Glomerular endothelial cell (primary cell): ENCODE data around the gene TGOLN2. TPM values are rescaled to one million over a fixed set of nuclear protein-coding genes. Genes with fewer than 3 reads are reported as not detected.
"Not testable (repeated sequence)": the region's sequence is repeated elsewhere in the genome, so short reads cannot be mapped to it uniquely, and the experiment has no call there.

Experiments used
- DNase-seq: peaks from one replicate; pipeline ENCODE4 v3.0.0-alpha.2; 2011; ENCODE audit warnings: low read depth, low spot score; ENCODE audit errors: extremely low read depth
- total RNA-seq: library from RNA; depleted of rRNA; stranded (reverse); fragments of >200 nt; gene quantifications from 2 replicates; pipeline ENCODE4 v1.2.3, GENCODE V29; 2015

Gene TGOLN2
- total RNA-seq, 1 donor from 2014 or later = 231 TPM

DNA sequence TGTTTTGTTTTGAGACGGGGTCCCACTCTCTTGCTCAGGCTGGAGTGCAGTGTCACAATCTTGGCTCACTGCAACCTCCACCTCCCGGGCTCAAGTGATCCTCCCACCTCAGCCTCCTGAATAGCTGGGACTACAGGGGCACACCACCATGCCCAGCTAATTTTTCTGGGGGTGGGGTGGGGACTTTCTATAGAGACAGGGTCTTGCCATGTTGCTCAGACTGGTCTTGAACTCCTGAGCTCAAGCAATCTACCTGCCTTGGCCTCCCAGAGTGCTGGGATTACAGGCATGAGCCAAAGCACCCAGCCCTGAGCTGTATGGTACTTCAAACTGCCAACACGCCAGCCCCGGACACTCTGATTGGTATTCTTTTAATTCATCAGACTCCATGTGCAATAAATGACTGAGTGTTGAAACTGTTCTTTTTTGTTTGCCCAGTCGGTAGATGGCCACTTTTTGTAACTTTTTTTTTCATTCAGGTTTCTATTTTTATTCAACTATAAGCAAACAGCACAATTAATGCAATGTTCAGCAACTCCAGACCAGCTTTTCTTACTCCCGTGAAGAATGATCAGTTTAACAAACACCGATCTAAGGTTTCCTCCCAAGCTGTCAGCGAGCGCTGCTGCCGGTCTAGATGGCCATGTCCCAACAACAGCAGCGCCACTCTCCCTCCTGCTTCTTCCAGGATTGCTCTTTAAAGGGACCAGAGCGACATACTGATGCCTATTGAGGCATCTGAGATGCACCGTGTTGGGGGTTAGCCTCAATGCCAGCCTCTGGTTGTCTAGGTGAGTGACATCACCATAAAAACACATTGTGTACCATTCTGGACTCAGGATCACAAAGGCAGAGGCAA is 12.5 kb upstream of the TGOLN2 start:
- no peak for DNase-seq

DNA sequence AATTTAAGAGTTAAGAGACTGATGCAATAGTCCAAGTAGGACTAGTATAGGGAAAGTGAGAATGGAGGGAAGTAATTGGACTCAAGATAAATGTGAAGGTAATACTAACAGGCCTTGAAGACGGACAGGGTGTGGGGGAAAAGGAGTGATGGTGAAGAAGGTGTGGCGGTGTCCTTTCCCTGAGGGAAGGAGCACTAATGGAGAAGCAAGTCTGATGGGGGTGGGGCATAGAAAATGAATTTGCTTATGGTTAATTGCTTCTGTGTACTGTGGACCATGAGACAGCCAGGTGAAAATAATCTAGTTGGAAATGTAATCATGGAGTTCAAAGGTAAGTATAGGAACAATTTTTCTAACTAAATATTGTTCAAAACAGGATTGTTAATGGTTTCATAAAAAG is 7.1 kb upstream of the TGOLN2 start:
- no peak for DNase-seq

DNA sequence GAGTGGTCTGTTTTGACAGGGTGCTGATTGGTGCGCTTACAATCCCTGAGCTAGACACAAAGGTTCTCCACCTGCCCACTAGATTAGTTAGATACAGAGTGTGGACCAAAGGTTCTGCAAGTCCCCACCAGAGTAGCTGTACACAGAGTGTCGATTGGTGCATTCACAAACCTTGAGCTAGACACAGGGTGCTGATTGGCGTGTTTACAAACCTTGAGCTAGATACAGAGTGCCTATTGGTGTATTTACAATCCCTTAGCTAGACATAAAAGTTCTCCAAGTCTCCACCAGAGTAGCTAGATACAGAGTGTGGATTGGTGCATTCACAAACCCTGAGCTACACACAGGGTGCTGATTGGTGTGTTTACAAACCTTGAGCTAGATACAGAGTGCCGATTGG is 6.1 kb upstream of the TGOLN2 start:
- DNase-seq = not testable (repeated sequence)

DNA sequence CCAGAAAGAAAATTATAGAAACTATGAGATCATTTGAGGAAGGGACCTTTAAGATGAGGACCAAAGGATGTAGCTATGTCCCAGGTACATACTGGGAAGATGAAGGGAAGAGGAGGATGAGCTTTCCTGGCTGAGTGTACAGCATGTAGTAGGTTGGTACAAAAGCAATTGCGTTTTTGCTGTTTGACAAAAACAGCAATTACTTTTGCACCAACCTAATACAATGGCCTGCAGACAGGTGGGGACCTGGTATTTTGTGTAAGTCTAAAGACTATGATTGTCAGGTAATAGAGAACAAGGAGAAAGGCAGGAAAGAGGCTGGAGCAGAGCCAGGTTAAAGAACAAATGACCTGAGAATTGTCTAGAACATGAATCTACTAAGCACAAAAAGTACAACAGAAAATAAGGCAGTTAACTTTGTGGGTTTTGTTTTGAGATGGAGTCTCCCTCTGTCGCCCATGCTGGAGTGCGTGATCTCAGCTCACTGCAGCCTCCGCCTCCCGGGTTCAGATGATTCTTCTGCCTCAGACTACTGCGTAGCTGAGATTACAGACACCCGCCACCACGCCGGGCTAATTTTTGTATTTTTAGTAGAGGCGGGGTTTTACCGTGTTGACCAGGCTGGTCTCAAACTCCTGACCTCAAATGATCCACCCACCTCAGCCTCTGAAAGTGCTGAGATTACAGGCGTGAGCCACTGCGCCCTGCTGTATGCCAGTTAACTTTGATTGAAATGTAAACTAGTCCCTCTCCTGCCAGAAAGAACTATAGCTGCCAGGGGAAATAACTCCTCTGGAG is 3.2 kb upstream of the TGOLN2 start:
- no peak for DNase-seq

DNA sequence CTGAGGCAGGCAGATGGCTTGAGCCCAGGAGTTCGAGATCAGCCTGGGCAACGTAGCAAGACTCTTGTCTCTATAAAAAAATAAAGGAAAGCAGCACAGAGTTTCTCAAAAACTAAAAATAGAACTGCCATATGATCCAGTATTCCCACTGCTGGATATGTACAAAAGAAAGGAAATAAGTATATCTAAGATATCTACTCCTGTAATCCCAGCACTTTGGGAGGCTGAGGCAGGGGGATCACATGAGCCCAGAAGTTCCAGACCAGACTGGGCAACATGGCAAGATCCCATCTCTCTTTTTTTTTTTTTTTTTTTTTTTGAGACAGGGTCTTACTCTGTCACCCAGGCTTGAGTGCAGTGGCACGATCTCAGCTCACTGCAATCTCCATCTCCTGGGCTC is 1.9 kb upstream of the TGOLN2 start:
- not testable (repeated sequence) for DNase-seq

DNA sequence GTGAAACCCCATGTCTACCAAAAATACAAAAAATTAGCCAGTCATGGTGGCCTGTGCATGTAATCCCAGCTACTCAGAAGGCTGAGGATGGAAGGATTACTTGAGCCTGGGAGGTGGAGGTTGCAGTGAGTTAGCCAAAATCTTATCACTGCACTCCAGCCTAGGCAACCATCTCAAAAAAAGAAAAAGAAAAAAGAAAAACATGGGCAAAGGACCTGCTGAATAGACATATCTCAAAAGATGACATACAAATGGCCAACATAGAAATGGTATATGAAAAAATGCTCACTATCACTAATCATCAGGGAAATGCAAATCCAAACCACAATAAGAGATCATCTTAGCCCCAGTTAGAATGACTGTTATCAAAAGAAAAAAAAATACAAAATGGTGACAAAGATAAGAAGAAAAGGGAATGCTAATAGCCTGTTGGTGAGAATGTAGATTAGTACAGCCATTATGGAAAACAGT is 1.4 kb upstream of the TGOLN2 start:
- no peak for DNase-seq

DNA sequence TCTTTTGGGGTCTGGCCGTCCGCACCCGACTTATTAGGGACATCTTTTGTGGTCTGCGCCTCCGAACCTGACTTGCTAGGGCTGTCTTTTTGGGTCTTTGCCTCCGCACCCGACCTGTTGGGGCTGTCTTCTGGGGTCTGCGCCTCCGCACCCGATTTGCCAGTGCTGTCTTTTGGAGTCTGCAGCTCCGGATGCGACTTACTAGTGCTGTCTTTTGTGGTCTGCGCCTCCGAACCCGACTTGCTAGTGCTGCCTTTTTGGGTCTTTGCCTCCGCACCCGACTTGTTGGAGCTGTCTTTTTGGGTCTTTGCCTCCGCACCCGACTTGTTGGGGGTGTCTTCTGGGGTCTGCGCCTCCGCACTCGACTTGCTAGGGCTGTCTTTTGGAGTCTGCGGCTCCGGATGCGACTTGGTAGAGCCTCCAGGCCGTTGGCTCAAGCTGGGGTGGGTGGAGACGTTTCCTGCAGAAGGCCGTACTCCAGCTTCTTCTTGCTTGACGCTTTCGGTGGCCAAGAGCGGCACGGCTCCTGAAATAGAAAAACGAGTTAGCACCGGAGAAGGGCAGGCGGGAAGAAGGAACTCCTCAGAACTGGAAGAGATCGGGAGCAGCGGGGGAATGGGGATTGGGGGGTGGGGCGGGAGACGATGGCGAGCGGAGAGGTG is 498 bp downstream of the TGOLN2 start:
- no peak for DNase-seq

DNA sequence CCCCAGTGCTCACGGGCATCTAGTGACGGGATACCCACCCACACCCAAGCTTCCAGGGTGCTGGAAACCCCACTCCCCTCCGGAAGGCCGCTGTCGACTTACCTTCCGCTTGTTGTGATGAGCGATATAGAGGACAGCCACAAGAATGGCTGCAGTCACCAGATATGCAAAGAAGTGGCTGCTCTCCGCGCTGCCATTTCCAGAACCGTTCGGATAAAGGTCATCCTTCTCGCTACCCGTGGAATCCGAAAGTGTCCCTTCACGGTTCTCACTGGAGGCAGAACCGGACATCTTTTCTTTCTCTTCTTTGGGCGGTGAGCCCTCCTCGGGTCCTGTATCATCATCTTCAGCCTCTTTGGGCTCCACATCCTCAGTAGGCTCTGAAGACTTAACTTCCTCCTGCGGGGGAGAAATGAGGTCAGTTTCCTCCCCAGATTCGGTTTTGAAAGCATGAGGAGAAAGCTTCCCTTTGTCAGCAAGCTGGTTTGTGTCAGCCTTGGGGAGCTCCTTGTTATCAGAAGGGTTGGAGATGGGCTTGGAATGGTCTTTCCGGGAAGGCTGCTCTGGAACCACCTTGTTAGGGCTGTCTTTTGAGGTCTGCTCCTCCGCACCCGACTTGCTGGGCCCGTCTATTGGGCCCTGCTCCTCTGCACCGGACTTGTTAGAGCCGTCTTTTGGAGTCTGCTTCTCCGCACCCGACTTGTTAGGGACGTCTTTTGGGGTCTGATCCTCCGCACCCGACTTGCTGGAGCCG is 1.2 kb downstream of the TGOLN2 start:
- DNase-seq = no peak

DNA sequence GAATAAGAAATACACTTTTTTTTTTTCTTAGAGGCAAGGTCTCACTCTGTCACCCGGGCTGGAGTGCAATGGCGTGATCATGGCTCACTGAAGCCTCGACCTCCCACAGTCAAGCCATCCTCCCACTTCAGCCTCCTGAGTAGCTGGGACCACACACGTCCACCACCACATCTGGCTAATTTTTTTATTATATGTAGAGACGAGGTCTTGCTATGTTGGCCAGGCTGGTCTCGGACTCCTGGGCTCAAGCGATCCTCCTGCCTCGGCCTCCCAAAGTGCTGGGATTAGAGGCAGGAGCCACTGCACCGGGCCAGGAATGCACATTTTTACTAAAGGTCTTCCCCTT is 2.4 kb downstream of the TGOLN2 start:
- DNase-seq = no peak

DNA sequence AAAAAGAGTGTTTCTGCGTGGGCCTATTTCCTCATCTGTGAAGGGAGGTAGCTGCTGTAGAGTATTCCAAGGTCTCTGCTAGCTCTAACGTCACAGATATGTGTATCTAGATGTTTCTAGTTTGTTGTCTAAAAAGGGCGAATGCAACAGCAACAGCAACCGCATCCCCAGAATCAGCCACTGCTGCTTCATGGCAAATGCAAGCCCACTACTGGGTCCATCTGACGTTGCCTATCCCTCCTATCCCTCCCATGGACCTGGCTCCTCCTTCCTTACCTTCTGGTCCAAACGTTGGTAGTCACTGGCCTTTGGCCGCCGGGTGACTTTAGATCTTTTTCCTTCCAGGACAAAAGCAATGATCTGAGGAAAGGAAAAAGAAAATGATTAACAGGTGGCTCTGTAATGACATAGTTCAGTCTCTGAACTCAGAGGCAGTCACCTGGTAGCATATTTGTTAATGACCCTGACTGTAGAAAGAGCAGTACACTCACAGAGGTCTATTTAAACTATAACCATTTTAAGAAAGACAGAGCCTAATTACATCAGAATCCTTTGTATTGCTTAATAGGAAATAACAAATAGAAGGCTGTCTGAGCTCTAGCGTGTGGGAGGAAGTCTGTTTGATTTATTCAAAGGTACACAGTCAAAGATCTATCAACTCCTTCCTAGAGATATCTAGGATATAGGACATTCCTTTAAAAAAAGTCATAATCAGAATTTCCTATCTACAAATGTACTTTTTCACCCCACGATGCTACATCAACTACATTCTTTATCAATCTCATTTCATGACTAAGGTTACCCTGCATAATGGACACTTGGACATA is 2.9 kb downstream of the TGOLN2 start:
- peak; percentile 37 for DNase-seq

DNA sequence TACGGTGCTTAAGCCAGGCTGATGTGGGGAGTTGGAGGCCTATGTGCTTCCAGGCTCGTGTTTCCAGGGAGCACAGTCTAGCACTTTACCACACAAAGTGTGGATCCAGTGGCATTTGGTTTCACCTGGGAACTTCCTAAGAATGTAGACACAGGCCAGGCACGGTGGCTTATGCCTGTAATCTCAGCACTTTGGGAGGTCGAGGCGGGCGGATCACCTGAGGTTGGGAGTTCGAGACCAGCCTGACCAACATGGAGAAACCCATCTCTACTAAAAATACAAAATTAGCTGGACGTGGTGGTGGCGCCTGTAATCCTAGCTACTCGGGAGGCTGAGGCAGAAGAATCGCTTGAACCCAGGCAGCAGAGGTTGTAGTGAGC is 3.8 kb downstream of the TGOLN2 start:
- DNase-seq = not testable (repeated sequence)

DNA sequence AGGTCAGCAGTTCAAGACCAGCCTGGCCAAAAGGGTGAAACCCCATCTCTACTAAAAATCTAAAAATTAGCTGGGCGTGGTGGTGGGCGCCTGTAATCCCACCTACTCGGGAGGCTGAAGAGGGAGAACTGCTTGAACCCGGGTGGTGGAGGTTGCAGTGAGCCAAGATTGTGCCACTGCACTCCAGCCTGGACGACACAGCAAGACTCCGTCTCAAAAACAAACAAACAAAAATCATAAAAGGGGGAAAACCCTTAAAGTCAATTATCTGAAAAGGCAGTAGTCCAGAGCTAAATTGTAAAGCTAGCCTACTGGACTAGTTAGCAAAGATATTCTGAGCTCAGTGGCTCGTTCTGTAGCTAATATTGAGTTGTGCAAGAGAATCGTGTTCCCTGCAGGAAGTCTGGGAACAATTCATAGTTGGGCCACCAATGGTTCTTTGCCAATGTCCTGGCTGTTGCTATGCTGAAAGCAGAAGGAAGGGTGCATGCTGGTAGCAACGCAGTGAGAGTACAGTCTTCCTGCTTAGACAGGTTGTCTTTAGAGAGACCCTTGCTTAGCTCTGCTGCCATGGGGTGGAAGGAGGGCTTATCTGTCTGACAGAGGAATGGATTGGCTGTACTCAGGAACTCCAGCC is 4.3 kb downstream of the TGOLN2 start:
- no peak for DNase-seq

DNA sequence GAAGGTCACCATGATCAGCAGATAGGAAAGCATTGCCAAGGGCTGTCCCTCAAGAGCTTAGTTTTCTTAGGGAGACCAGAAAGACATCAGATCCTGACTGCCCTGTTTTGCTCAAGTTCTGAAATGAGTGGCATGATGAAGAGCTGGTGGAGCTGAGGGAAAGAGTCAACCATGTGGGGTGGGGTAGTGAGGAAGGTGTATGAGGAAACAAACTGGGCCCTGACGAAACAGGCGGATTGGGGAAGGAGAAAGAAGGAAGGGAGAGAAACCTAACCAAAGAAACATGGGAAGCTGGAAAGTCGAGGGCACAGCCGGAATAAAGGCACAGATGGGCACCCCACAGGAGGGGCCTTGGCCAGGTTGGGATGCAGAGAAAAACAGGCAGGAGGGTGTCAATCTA is 8.0 kb downstream of the TGOLN2 start:
- DNase-seq = no peak

DNA sequence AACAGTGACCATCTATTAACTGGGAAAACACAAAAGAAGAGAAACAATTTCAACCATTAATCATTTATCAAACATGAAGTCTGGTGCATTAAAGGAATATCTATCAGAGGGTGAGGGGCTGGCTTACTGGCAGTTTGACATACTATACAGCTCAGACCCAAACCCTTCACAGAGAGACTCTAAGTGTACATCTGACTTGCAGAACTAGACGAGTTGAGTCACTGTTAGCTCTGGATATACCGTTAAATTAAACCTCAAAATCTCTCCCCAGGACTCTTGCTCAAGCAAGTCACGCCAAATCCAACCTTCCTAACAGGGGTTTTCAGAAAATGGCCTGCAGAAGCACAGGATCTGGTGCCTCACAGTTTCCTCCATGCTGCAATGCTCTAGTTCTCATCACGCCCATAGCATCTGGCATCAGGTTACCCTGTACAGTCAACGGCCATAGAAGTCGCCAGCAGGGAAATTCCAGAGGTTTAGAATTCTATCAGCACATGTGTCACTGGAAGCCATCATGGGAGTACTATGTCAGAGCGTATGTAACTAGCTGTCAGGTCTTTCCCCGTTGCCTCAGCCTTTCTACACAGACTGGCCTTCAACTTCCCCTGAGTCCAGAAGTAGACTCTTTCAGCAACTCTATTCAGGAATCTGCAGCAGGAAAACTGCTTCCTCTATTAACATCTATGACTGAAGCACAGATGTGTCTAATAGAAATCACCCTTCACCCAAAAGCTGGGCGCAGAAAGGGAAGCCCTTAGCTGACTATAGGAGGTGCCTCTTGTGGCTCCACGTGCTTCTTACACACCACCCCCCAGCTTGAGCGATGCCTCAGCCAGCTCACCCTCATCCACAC is 9.3 kb downstream of the TGOLN2 start:
- no peak for DNase-seq

DNA sequence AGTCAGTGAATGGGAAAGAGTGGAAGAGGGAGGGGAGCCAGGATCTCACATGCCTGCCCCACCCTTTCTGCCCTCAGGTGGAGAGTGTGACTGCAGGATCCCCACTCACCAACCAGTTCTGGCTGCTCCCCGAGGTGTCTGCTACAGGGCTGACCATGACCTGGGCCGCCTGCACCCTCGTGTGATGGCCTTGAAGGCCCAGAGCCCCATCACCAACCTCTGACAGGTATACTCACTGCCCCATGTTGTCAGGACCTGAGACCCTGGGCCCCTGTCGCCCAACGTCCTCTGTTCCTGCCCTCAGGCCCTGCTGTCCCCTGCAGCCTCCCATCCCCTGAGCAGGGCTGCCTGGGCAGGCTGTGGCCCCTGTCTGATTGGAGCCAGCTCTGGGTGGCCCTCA is 11.9 kb downstream of the TGOLN2 start:
- DNase-seq = not testable (repeated sequence)

DNA sequence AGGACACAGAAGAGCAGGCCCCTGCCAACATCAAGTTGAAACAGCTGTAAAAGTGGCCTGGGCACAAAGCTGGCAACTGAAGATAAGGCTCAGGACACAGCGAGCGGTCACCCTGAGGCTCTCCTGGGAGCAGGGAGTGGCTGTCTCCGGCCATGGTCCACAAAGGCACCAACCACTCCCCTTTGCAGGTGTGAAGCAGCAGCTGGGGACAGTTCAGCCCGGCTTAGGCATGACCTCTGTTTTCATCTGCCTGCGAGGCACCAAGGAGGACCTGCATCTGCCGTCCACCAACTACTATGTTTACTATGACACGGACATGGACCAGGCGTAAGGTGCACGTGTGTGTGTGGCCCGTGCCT is 12.9 kb downstream of the TGOLN2 start:
- DNase-seq = no peak

DNA sequence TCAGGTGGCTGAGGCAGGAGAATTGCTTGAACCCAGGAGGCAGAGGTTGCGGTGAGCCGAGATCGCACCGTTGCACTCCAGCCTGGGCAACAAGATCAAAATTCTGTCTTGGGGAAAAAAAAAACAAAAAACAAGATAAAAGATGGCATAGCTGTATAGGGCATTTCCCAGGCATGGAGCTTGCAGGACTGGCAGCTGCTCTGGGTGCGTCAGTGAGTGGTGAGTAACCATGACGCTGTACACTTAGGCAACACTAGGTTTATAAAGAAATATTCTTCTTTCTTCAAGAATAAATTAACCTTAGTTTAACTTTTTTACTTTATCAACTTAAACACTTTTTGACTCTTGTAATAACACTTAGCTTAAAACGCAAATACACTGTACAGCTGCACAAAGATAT is 15.4 kb downstream of the TGOLN2 start:
- no peak for DNase-seq

DNA sequence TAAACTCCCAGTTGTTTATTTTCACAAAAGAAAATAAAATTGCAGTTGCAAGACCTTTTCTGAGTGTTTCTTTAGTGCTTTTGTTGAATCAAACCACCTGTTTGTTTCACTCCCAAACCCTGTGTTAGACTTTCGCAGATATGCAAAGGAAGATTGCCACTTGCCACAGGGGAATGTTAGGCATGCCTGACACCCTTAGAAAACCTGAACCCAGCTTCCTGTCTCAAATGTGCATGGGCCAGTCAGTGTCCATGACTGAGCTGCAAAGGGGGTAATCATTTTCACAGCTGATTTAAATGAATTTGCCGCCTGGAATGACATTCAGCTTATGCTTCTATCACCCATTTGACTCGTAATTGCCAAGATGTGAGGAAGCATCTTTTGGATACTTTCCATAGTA is 17.5 kb downstream of the TGOLN2 start:
- no peak for DNase-seq
